Left hindlimb (tissue), 1 donor: ENCODE results near the gene SLC6A15.
A peak's percentile ranks its signal among the peaks of the same experiment; 100 is the strongest.

ENCODE experiments used
- DNase-seq: peaks from one replicate; pipeline ENCODE4 v3.0.0-alpha.2; 2018

SLC6A15 gene

GRCh38 chr12:84912198-84913128, at the start of gene SLC6A15:
Gene SLC6A15 (minus strand): TSS chr12:84912799. CDS start chr12:84892120, 20,679 bp downstream.
- peak; percentile 84 for DNase-seq

DNA sequence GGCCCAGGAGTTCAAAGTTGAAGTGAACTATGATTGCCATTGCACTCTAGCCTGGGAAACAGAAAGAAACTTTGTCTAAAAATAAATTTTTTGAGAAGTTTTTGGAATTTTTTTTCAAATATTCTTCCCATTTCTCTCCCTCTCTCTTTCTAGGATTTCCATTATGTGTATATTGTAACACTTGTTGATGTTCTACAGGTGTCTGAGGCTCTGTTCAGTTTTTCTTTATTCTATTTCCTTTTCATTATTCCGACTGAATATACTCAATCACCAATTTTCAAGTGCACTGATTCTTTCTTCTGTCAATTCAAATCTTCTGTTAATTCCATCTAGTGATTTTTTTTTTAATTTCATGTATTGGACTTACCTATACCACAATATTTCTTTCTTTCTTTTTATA, 48.3 kb upstream of the SLC6A15 start:
- DNase-seq: no peak

- DNase-seq: no peak
Measured at GRCh38 chr12:84955298-84955697, 42.7 kb upstream of the SLC6A15 start.

GRCh38 chr12:84954415-84954814, 41.8 kb upstream of the SLC6A15 start:
- DNase-seq: no peak

GRCh38 chr12:84950971-84951546, 38.5 kb upstream of the SLC6A15 start:
- DNase-seq: no peak

DNA sequence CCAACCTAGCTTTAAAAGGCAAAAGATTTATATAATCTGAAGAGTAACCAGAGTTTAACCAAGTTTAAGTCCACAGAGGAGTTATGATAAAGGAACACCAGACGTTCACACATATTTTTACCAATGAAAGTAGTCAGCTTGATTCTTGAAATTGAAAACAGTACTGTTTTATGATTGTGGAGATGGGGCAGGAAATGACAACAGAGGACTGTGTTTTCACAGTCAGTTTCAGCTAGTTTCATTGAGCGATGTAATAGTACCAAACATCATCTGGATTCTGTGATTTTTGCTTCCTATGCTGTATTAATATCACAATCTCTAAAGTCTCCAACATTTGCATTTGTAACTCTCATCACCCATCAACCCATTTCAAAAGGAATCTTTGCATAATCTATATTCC, 34.2 kb upstream of the SLC6A15 start:
- DNase-seq: no peak

DNA sequence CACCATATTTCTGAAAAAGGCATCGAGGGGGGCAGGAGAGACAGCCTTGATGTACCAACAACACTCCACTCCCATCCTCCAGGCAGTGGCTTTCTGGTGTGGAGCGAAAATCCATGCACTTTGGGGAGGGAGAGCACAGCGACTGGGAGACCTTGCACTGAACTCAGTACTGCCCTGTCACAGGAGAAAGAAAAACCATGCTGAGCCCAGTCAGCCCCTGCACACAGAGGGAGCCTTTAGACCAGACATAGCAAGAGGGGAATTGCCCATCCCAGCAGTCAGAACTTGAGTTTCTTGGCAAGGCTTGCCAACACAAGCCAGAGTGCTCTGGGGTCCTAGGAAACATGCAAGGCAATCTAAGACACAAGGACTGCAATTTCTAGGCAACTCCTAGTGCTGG, 24.8 kb upstream of the SLC6A15 start:
- no peak for DNase-seq

- no peak for DNase-seq
Measured at GRCh38 chr12:84929501-84929900, 16.9 kb upstream of the SLC6A15 start.

DNA sequence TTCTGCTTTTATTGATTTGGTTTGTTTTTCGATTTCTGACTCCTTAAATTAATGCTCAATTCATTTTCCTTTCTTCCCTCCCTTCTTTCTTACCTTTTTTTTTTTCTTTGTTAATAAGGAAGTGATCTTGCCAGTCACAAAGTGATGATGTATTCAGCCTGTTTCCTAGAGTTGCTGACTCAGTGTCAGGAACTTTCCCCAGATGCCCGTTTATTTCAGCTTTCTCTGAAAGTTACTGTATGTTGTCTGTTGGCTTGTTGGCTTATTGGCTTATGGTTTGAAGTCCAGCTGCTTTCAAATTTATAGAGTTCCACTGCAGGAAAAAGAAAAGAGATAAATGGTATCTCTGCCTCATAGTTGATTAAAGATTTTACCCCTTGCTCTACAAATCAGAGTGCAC, 12.4 kb upstream of the SLC6A15 start:
- no peak for DNase-seq

- no peak for DNase-seq
Measured at GRCh38 chr12:84922693-84923092, 10.1 kb upstream of the SLC6A15 start.

DNA sequence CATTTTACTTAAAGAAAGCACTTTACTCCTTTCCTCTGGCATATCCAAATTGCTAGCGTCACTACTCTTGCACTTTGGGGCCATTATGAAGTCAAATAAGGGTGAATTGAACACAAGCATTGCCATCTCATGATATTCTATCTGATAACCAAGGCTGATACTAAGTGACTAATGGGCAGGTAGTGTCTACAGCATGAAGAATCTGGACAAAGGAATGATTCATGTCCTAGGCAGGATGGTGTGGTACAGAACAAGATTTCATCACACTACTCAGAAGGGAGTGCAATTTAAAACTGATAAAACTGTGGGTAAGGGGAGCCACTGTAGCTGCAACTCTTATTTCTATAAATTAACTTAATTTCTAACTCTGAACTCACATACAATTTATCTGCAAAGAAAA, 7.7 kb upstream of the SLC6A15 start:
- DNase-seq: no peak

- DNase-seq: no peak
Measured at GRCh38 chr12:84919271-84919670, 6.7 kb upstream of the SLC6A15 start.

- no peak for DNase-seq
Measured at GRCh38 chr12:84913129-84913515, 523 bp upstream of the SLC6A15 start.

DNA sequence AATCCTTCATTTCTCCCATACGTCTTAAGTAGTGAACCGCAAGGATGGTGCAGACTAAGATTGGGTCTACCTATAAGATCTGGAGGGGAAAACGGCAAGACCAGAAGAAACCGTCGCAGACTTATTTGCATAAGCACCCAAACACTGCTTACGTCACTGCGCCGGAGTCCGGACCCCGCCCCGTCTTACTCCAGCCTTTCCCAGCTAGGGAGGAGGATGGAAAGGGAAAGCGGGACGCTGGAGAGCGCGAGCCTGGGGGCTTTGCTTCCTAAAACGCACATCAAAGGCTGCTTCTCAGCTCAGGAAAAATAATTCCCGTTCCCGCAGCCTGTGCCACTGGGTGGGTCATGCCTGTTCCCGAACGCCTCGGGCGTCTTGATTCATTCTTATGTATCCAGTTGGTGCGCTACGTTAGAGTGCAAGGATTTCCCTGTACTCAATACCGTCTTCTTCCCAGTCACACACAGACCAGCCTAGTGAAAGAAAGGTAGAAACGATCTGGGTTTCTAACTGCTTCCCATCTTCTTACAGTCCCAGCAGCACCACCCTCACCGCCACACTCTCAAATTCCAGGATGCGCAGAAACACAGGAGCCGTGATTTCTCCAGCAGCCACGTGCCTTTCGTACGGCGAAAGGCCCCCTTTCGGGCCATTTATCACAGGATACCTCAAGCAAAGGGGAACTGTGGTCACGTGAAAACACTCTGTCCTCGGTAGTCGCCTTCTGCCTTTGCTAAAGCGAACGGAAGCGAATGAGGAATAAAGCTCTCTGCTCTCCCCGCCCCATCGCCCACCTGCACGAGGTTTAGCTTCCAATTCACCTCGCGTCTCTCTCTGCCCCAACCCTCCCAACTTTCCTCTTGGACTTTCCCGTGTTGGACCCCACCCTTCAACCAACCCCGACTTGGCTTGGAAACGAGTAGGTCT, 1.1 kb downstream of the SLC6A15 start:
- peak; percentile 83 for DNase-seq

GRCh38 chr12:84910549-84911241, 1.9 kb downstream of the SLC6A15 start:
- peak; percentile 47 for DNase-seq

DNA sequence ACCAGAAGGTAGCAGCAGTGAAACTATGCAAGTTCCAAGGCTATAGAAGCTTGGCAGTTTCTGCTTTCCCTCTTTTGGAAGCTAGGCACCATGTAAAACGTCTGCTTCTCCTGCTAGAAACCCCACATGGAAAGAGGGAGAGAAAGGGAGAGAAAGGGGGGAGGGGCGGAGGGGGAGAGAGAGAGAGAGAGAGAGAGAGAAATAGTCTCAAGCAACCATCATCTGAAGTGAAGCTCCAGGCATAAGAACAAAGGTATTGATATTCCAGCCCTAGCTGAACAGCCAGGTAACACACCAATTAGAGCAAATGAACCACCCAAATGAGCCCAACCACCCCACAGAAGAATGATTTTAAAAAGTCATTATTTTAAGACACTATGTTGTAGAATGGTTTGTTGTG, 8.5 kb downstream of the SLC6A15 start:
- no peak for DNase-seq

GRCh38 chr12:84891106-84891838, 21.3 kb downstream of the SLC6A15 start:
- DNase-seq: no peak

GRCh38 chr12:84889818-84890217, 22.8 kb downstream of the SLC6A15 start:
- no peak for DNase-seq

GRCh38 chr12:84888861-84889260, 23.7 kb downstream of the SLC6A15 start:
- no peak for DNase-seq

DNA sequence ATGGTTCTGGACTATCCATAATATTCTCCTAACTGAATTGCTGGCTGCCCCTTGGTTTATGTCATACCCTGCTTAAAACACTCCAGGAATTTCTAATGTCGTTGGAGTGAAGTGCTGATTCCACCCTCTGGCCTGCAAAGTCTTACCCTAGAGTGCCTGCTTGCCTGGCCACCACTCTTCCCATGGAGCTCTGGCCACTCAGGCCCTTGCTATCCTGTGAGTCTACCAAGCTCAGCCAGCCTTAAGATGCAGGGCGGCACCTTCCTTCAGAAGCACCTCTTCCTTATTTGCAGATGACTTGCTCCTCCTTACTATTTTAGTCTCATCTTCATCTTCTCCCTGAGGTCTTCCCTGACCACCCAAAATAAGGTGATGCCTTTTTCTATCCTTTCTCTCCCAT, 35.3 kb downstream of the SLC6A15 start:
- DNase-seq: no peak

GRCh38 chr12:84875241-84875640, 37.4 kb downstream of the SLC6A15 start:
- DNase-seq: no peak

GRCh38 chr12:84874825-84875139, 37.8 kb downstream of the SLC6A15 start:
- no peak for DNase-seq
